Measurements from ENCODE around the gene EPAS1.

The EPAS1 gene

DNA sequence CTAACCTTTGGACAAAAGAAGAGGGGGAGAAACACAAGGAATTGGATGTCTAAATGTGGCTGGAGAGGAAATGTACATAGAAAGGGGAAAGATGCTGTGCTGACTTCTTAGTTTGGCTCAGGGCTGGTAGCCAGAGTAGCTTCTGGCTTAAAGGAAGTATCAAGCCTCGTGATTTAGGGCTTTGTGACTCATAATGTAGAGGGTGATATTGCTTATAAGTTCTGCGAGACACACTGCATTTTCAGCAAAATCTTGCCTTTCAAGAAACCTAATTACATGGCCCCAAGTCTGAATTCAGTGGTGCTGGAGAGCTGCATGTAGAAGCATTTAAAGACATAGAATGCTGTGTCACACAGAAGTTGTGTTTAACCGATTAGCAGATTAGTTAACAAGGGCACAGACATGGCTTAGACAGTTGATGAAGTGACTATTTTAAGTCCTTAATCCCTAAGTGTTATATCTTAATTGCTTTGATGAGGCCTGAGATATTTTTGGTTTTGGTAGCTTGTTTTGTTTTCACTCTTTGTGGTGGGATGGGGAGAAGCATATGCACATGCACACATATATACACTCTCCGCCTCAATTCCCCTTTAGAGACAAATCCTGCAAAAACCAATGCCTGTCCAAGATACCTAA is 66.4 kb downstream of the EPAS1 start:
- H2AFZ ChIP-seq (ENCODE audit: low read length, unreplicated experiment), result no peak overlapping the region
- H3K4me1 ChIP-seq (ENCODE audit: control insufficient read depth, insufficient read depth, low read length, unreplicated experiment), result peaks cover 12% of the 10 kb centered on the region
- no peaks in the 10 kb centered on the region for H3K79me2 ChIP-seq (ENCODE audit: control insufficient read depth, insufficient read depth, low read length, unreplicated experiment)
- no peak overlapping the region for H3K4me3 ChIP-seq (ENCODE audit: low read depth, low read length)
- H3K36me3 ChIP-seq (ENCODE audit: insufficient read depth, low read length), result peaks cover 10% of the 10 kb centered on the region
- peak overlapping the region; percentile 61 for H3K27ac ChIP-seq (ENCODE audit: low read depth, low read length)
- H3K27me3 ChIP-seq (ENCODE audit: insufficient read depth, low read length), result no peaks in the 10 kb centered on the region

DNA sequence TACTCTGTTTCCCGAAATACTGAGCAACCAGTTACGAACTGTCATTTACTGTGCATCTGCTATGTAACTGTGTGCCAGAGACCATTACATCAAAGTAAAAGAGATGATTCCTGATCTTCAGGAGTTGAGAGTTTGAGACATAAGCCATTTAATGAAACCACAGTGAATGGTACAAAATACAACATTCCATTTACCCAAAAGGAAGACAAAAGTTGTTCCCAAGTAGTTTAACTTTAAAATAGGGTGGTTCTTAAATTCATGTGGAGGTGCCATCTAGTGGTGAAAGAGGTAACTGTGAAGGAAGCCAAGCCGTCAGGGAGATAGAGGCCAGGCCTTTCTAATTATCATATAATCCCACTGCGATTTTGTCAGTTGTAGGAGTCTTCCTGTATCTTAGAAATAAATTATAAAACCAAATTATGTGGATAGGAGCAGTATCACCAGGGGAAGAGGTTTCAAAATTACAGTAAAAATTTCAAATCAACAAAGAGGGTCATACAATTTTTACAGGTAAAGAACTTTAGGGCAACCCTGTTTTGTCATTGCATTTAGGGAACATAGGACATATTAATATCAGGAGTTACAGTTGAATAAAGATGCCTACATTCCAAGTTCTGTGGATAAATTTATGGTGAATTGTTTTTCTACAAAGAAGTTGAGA is 67.7 kb downstream of the EPAS1 start:
- H3K27ac ChIP-seq (ENCODE audit: low read depth, low read length), result no peak overlapping the region
- no peaks in the 10 kb centered on the region for H3K27me3 ChIP-seq (ENCODE audit: insufficient read depth, low read length)
- H3K4me1 ChIP-seq (ENCODE audit: control insufficient read depth, insufficient read depth, low read length, unreplicated experiment), result peaks cover 12% of the 10 kb centered on the region
- peaks cover 5% of the 10 kb centered on the region for H3K36me3 ChIP-seq (ENCODE audit: insufficient read depth, low read length)
- H3K4me3 ChIP-seq (ENCODE audit: low read depth, low read length), result no peak overlapping the region
- H2AFZ ChIP-seq (ENCODE audit: low read length, unreplicated experiment), result no peak overlapping the region
- no peaks in the 10 kb centered on the region for H3K79me2 ChIP-seq (ENCODE audit: control insufficient read depth, insufficient read depth, low read length, unreplicated experiment)

DNA sequence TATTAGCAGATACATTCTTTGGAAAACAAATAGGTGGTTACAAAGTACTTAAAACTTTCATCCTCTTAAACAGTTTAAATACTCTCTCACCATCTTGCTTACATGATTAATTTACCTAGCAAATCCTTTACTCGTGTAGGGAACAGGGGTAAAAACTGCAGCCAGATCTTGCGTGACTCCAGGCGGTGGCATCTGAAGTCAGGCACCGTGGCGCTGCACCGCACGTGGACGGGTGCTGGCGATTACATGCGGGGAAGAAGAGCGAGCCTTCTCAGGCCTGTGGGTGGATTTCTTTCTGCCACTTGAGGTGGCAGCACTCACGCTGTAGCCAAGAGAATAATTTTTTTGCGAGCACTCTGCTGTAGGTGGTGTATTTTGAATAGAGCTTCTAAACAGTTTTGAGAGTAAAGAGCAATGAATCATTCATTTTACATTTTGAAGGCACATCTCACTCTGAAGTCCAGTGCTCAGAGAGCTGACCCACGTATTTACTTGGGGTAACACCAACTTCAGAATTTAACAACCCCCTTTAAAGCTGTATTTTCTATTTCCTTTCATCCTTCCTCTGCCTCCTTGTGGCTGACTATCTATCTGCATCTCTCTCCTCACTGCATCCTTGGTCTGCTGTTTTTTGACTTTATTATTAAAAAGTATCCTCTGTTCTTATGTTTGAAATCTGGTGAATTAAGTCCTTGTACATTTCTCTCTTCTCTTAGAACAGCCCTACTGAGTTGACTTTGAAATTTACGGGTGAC is 68.9 kb downstream of the EPAS1 start:
- peaks cover 8% of the 10 kb centered on the region for H3K36me3 ChIP-seq (ENCODE audit: insufficient read depth, low read length)
- H3K27ac ChIP-seq (ENCODE audit: low read depth, low read length), result no peak overlapping the region
- H3K4me3 ChIP-seq (ENCODE audit: low read depth, low read length), result no peak overlapping the region
- H2AFZ ChIP-seq (ENCODE audit: low read length, unreplicated experiment), result no peak overlapping the region
- peaks cover 12% of the 10 kb centered on the region for H3K4me1 ChIP-seq (ENCODE audit: control insufficient read depth, insufficient read depth, low read length, unreplicated experiment)
- no peaks in the 10 kb centered on the region for H3K79me2 ChIP-seq (ENCODE audit: control insufficient read depth, insufficient read depth, low read length, unreplicated experiment)
- no peaks in the 10 kb centered on the region for H3K27me3 ChIP-seq (ENCODE audit: insufficient read depth, low read length)

DNA sequence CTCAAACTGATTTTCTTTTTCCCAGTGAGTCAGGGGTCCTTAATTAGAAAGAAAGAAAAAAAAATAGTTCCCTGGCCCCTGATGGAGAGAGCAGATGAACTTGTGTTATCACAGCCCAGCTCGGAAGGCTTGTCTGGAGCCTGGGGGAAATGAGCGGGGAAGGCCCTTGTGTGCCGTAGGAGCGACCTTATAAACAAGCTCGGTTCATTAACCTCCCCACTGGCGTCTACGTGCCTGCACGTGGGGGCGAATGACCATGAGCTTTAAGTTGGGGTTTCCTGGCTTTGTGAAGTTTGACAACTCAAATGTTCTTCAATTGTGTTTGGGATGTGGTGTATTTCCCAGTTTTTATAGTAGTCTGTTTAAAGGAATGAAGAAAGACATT is 69.5 kb downstream of the EPAS1 start:
- H3K4me3 ChIP-seq (ENCODE audit: low read depth, low read length), result no peak overlapping the region
- H3K27ac ChIP-seq (ENCODE audit: low read depth, low read length), result no peak overlapping the region
- peaks cover 8% of the 10 kb centered on the region for H3K36me3 ChIP-seq (ENCODE audit: insufficient read depth, low read length)
- no peaks in the 10 kb centered on the region for H3K27me3 ChIP-seq (ENCODE audit: insufficient read depth, low read length)
- peaks cover 12% of the 10 kb centered on the region for H3K4me1 ChIP-seq (ENCODE audit: control insufficient read depth, insufficient read depth, low read length, unreplicated experiment)
- no peaks in the 10 kb centered on the region for H3K79me2 ChIP-seq (ENCODE audit: control insufficient read depth, insufficient read depth, low read length, unreplicated experiment)
- no peak overlapping the region for H2AFZ ChIP-seq (ENCODE audit: low read length, unreplicated experiment)

DNA sequence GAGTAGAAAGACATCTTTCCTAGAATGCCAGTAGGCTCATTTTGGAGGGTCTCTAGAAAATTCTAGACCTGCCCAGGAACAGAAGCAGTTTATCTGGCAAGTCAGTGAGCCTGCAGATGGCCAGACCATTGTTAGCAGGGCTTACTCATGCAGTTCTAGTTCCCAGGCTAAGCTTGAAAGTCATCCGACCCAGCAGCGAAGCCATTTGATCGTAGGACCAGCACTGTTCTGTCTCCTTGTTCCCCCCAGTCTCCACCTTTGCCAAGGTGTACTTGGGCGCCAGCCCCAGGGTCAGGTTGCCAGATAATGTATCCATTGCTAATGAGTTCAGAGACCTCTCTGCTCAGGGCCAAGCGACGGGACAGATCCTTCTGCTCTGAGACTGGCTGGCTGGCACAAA is 70.1 kb downstream of the EPAS1 start:
- Histone ChIP-seq H2AFZ (ENCODE audit: low read length, unreplicated experiment) (no peak overlapping the region), H3K27me3 (ENCODE audit: insufficient read depth, low read length) (no peaks in the 10 kb centered on the region), H3K4me3 (ENCODE audit: low read depth, low read length) (no peak overlapping the region), H3K79me2 (ENCODE audit: control insufficient read depth, insufficient read depth, low read length, unreplicated experiment) (no peaks in the 10 kb centered on the region), H3K27ac (ENCODE audit: low read depth, low read length) (no peak overlapping the region), H3K36me3 (ENCODE audit: insufficient read depth, low read length) (peaks cover 12% of the 10 kb centered on the region), H3K4me1 (ENCODE audit: control insufficient read depth, insufficient read depth, low read length, unreplicated experiment) (peaks cover 12% of the 10 kb centered on the region)

DNA sequence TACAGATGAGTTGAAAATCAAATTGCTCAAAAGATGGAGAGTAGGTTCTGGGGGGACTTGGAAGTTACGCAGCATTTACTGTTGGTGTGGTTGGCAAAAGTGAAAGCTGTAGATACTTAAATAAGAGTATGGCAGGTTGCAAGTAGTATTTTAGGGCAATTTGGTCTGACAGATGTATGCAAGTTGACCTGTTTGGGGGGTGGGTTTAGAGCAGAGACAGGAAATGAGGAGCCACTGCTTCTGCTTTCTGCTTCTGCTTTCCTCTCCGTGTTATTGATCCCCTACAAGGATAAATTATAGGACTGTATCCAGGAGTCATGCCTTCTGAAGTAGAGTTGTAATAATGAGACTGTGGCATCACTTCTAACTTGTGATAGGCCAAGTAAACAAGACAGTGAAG is 71.2 kb downstream of the EPAS1 start:
- Histone ChIP-seq H3K4me3 (ENCODE audit: low read depth, low read length) (no peak overlapping the region), H3K27ac (ENCODE audit: low read depth, low read length) (no peak overlapping the region), H3K4me1 (ENCODE audit: control insufficient read depth, insufficient read depth, low read length, unreplicated experiment) (peaks cover 7% of the 10 kb centered on the region), H3K27me3 (ENCODE audit: insufficient read depth, low read length) (no peaks in the 10 kb centered on the region), H2AFZ (ENCODE audit: low read length, unreplicated experiment) (no peak overlapping the region), H3K36me3 (ENCODE audit: insufficient read depth, low read length) (peaks cover 22% of the 10 kb centered on the region), H3K79me2 (ENCODE audit: control insufficient read depth, insufficient read depth, low read length, unreplicated experiment) (no peaks in the 10 kb centered on the region)

DNA sequence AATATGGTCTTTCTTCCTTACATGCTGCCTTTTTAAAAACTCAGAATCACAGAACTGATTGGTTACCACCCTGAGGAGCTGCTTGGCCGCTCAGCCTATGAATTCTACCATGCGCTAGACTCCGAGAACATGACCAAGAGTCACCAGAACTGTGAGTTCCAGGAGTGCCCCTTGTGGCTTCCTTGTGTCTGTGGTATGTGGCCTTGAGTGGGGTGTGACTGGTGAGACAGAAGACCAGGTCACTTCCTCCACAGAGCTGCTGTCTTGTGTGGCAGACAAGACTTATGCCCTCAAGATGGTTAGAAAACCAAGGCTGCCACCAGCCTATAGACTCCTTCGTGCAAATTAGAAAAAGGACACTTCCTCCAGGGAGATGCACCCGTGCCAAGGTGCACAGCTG is 72.6 kb downstream of the EPAS1 start:
- Histone ChIP-seq H2AFZ (ENCODE audit: low read length, unreplicated experiment) (no peak overlapping the region), H3K27ac (ENCODE audit: low read depth, low read length) (no peak overlapping the region), H3K36me3 (ENCODE audit: insufficient read depth, low read length) (peaks cover 18% of the 10 kb centered on the region), H3K4me1 (ENCODE audit: control insufficient read depth, insufficient read depth, low read length, unreplicated experiment) (no peaks in the 10 kb centered on the region), H3K79me2 (ENCODE audit: control insufficient read depth, insufficient read depth, low read length, unreplicated experiment) (no peaks in the 10 kb centered on the region), H3K27me3 (ENCODE audit: insufficient read depth, low read length) (no peaks in the 10 kb centered on the region), H3K4me3 (ENCODE audit: low read depth, low read length) (no peak overlapping the region)

DNA sequence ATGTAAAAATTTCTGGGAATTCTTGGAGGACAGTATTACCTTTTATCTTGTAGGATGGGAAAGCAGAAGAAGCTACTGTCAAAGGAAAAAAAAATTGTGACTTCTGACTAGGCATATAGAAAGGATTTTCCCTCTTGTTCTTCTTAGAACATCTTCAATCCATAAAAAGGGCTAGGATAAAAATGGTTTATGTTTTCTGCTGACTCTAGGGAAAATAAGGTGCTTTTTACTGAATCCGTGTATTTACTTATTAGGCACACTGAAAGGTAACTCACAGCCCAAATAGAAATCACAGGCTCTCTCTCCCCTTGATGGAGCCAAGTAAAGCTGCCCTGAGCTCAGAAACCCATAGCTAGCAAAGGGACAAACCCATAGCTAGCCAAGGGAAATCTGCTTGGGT is 74.6 kb downstream of the EPAS1 start:
- no peaks in the 10 kb centered on the region for H3K27me3 ChIP-seq (ENCODE audit: insufficient read depth, low read length)
- peaks cover 18% of the 10 kb centered on the region for H3K36me3 ChIP-seq (ENCODE audit: insufficient read depth, low read length)
- no peaks in the 10 kb centered on the region for H3K4me1 ChIP-seq (ENCODE audit: control insufficient read depth, insufficient read depth, low read length, unreplicated experiment)
- H3K27ac ChIP-seq (ENCODE audit: low read depth, low read length), result no peak overlapping the region
- H2AFZ ChIP-seq (ENCODE audit: low read length, unreplicated experiment), result no peak overlapping the region
- H3K79me2 ChIP-seq (ENCODE audit: control insufficient read depth, insufficient read depth, low read length, unreplicated experiment), result no peaks in the 10 kb centered on the region
- H3K4me3 ChIP-seq (ENCODE audit: low read depth, low read length), result no peak overlapping the region

DNA sequence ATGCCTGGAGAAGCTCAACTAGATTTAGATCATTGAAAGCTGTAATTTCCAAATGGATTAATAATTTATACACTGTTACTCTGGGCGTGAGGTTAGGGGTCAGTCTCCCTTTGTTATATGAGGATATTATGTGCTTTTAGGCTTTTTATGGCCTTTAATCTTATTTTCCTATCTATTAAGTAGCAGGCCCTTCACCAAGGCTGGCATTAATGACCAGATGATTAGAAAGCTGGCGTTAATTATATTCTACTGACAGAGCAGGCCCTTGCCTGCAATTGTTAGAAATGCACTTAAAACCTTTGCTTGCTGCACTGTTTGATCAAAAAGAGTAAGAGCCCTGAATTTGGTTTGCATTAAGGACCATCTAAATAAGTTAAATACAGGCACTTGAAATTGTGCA is 75.3 kb downstream of the EPAS1 start:
- no peak overlapping the region for H3K27ac ChIP-seq (ENCODE audit: low read depth, low read length)
- no peak overlapping the region for H3K4me3 ChIP-seq (ENCODE audit: low read depth, low read length)
- no peaks in the 10 kb centered on the region for H3K4me1 ChIP-seq (ENCODE audit: control insufficient read depth, insufficient read depth, low read length, unreplicated experiment)
- H2AFZ ChIP-seq (ENCODE audit: low read length, unreplicated experiment), result no peak overlapping the region
- no peaks in the 10 kb centered on the region for H3K27me3 ChIP-seq (ENCODE audit: insufficient read depth, low read length)
- H3K36me3 ChIP-seq (ENCODE audit: insufficient read depth, low read length), result peaks cover 18% of the 10 kb centered on the region
- no peaks in the 10 kb centered on the region for H3K79me2 ChIP-seq (ENCODE audit: control insufficient read depth, insufficient read depth, low read length, unreplicated experiment)

DNA sequence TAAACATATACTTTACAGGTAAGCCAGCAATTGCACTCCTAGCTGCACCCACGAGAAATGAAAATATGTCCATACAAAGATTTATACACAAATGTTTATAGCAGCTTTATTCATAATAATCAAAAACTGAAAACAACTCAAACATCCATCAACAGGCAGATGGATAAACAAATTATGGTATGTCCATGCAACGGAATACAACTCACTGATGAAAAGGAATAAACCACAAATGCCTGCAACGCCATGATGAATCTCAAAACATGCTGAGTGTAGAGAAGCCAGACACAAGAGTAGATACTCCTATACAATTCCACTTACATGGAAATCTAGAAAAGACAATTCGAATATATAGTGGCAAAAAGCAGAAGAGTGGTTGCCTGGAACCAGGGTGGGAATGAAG is 76.0 kb downstream of the EPAS1 start:
- no peak overlapping the region for H3K27ac ChIP-seq (ENCODE audit: low read depth, low read length)
- H2AFZ ChIP-seq (ENCODE audit: low read length, unreplicated experiment), result no peak overlapping the region
- H3K79me2 ChIP-seq (ENCODE audit: control insufficient read depth, insufficient read depth, low read length, unreplicated experiment), result no peaks in the 10 kb centered on the region
- H3K27me3 ChIP-seq (ENCODE audit: insufficient read depth, low read length), result no peaks in the 10 kb centered on the region
- no peaks in the 10 kb centered on the region for H3K4me1 ChIP-seq (ENCODE audit: control insufficient read depth, insufficient read depth, low read length, unreplicated experiment)
- peaks cover 18% of the 10 kb centered on the region for H3K36me3 ChIP-seq (ENCODE audit: insufficient read depth, low read length)
- H3K4me3 ChIP-seq (ENCODE audit: low read depth, low read length), result no peak overlapping the region
